SK-N-SH (cell line): ENCODE results near the gene PPP2R3B. TPM values are rescaled to one million over a fixed set of nuclear protein-coding genes. Genes with fewer than 3 reads are reported as not detected.

ENCODE experiments used
- CTCF ChIA-PET: fragments of 300-600, 350-600 bp; formaldehyde crosslinking; extraction: SDS; loops from one replicate; lab custom pipeline; 2021; lab: Yijun Ruan, JAX
- POLR2A ChIA-PET: fragments of 350-600 bp; sonication (Branson Sonifier 250); formaldehyde crosslinking; extraction: SDS; loops from one replicate; lab custom pipeline; 2020; ENCODE audit warnings: antibody characterized with exemption, inconsistent platforms; lab: Yijun Ruan, JAX
- DNase-seq: peaks from one replicate; pipeline ENCODE4 v3.0.0; 2012
- H2AFZ ChIP-seq: fragments of 200-600 bp; sonication (generic); 2 replicates; pipeline ENCODE4 v1.8.1; 2016; ENCODE audit warnings: antibody characterized with exemption, mild to moderate bottlenecking, low read depth
- H3F3A ChIP-seq: fragments of 200-600 bp; sonication (generic); replicated peaks from 2 replicates; pipeline ENCODE3; 2016; ENCODE audit warnings: antibody characterized with exemption, mild to moderate bottlenecking; ENCODE audit not compliant: insufficient read depth
- H3K27ac ChIP-seq, 2 experiments: fragments of 200-500 bp in 1 of 2; fragments of 200-600 bp in 1 of 2; sonication (Bioruptor generic) in 1 of 2; sonication (generic), shearing (Covaris generic) in 1 of 2; 2 replicates each; pipeline versions ENCODE4 v1.5.1 to v1.6.1; 2014 to 2016; ENCODE audit warnings: low read depth in 2 of 2, inconsistent platforms in 1 of 2, low read length in 1 of 2, mild to moderate bottlenecking in 1 of 2, mixed read lengths in 1 of 2
- H3K27me3 ChIP-seq: fragments of 200-600 bp; sonication (generic), shearing (Covaris generic); 2 replicates; pipeline ENCODE4 v1.6.1; 2016; ENCODE audit warnings: mixed run types; ENCODE audit not compliant: insufficient read depth
- H3K36me3 ChIP-seq, 2 experiments: fragments of 200-500 bp in 1 of 2; fragments of 200-600 bp in 1 of 2; sonication (Bioruptor generic) in 1 of 2; sonication (generic) in 1 of 2; replicated peaks in 1 of 2; 2 replicates each; pipeline versions ENCODE3 to v1.5.1; 2014 to 2016; ENCODE audit warnings: low read length in 1 of 2, mild to moderate bottlenecking in 1 of 2; ENCODE audit not compliant: insufficient read depth in 2 of 2, control insufficient read depth in 1 of 2
- H3K4me1 ChIP-seq, 2 experiments: fragments of 200-500 bp in 1 of 2; fragments of 200-600 bp in 1 of 2; sonication (Bioruptor generic) in 1 of 2; sonication (generic), shearing (Covaris generic) in 1 of 2; 2 replicates each; pipeline versions ENCODE4 v1.5.1 to v1.6.1; 2014 to 2016; ENCODE audit warnings: low read depth in 1 of 2, low read length in 1 of 2, mixed run types in 1 of 2; ENCODE audit not compliant: insufficient read depth in 2 of 2, control insufficient read depth in 1 of 2
- H3K4me2 ChIP-seq: fragments of 200-600 bp; sonication (generic), shearing (Covaris generic); 2 replicates; pipeline ENCODE4 v1.6.1; 2017; ENCODE audit warnings: mixed run types
- H3K4me3 ChIP-seq, 2 experiments: fragments of 200-500 bp in 1 of 2; fragments of 200-600 bp in 1 of 2; sonication (Bioruptor generic) in 1 of 2; sonication (generic), shearing (Covaris generic) in 1 of 2; 2 replicates each; pipeline versions ENCODE4 v1.5.1 to v1.8.1; 2014 to 2016; ENCODE audit warnings: low read depth in 2 of 2, inconsistent platforms in 1 of 2, low read length in 1 of 2, mild to moderate bottlenecking in 1 of 2, mixed read lengths in 1 of 2, moderate library complexity in 1 of 2
- H3K79me2 ChIP-seq: fragments of 200-600 bp; sonication (generic); 2 replicates; pipeline ENCODE4 v1.8.1; 2017; ENCODE audit warnings: mild to moderate bottlenecking; ENCODE audit not compliant: insufficient read depth
- H3K9ac ChIP-seq: fragments of 200-600 bp; sonication (generic); 2 replicates; pipeline ENCODE4 v1.6.1; 2017; ENCODE audit warnings: mixed run types
- H3K9me2 ChIP-seq: fragments of 200-600 bp; sonication (generic); 2 replicates; pipeline ENCODE4 v1.6.1; 2017; ENCODE audit warnings: mixed run types
- H3K9me3 ChIP-seq: fragments of 200-600 bp; sonication (generic); 2 replicates; pipeline ENCODE4 v1.6.1; 2017; ENCODE audit warnings: mixed run types, mild to moderate bottlenecking, moderate library complexity
- H4K20me1 ChIP-seq: fragments of 200-600 bp; sonication (generic); 2 replicates; pipeline ENCODE4 v1.6.1; 2017; ENCODE audit warnings: mild to moderate bottlenecking, mixed run types; ENCODE audit not compliant: insufficient read depth
- ELF1 ChIP-seq: IDR thresholded peaks from 2 replicates; pipeline ENCODE4 v1.4.0; 2012
- EZH2phosphoT487 ChIP-seq: fragments of 200-600 bp; sonication (generic); IDR thresholded peaks from 2 replicates; pipeline ENCODE4 v1.6.1; 2017; ENCODE audit warnings: low read depth, mixed run types, mild to moderate bottlenecking, antibody characterized with exemption, moderate library complexity, borderline replicate concordance
- FOXM1 ChIP-seq: IDR thresholded peaks from 2 replicates; pipeline ENCODE4 v1.4.0; 2012; ENCODE audit warnings: low read depth, mild to moderate bottlenecking
- MXI1 ChIP-seq: IDR thresholded peaks from 2 replicates; pipeline ENCODE4 v1.6.1; 2012; ENCODE audit warnings: mild to moderate bottlenecking, low read depth, low read length, improper control_type of control experiment
- NFIC ChIP-seq: IDR thresholded peaks from 2 replicates; pipeline ENCODE4 v1.4.0; 2012; ENCODE audit warnings: borderline replicate concordance
- NRF1 ChIP-seq: IDR thresholded peaks from 2 replicates; pipeline ENCODE4 v1.6.1; 2012; ENCODE audit warnings: low read depth, mild to moderate bottlenecking, low read length
- RFX5 ChIP-seq: IDR thresholded peaks from 2 replicates; pipeline ENCODE4 v1.6.1; 2012; ENCODE audit warnings: mild to moderate bottlenecking, improper control_type of control experiment, low read length
- RXRA ChIP-seq: IDR thresholded peaks from 2 replicates; pipeline ENCODE4 v1.4.0; 2012; ENCODE audit warnings: low read depth, mild to moderate bottlenecking, borderline replicate concordance
- SIN3A ChIP-seq: IDR thresholded peaks from 2 replicates; pipeline ENCODE4 v1.6.1; 2012; ENCODE audit warnings: low read depth, mild to moderate bottlenecking, low read length, moderate library complexity, borderline replicate concordance
- SMC3 ChIP-seq: IDR thresholded peaks from 2 replicates; pipeline ENCODE4 v1.6.1; 2012; ENCODE audit warnings: low read depth, low read length, improper control_type of control experiment
- TAF1 ChIP-seq: IDR thresholded peaks from 2 replicates; pipeline ENCODE4 v1.6.1; 2012; ENCODE audit warnings: low read depth, mild to moderate bottlenecking, low read length, moderate library complexity, borderline replicate concordance
- WGBS: methylation state at CpG from one replicate; pipeline ENCODE4 v1.1.6; 2017; ENCODE audit warnings: low lambda C conversion rate; 5-methylcytosine and 5-hydroxymethylcytosine counted together
- polyA plus RNA-seq, 3 experiments: library from polyadenylated mRNA; depleted of rRNA; stranded (reverse); fragments of >200 nt; gene quantifications; 2 replicates each; pipeline ENCODE4 v1.2.3, GENCODE V29; 2012
- TF ChIP-seq, protein P1 (sequence below): fragments of 200-600 bp; sonication (generic); IDR thresholded peaks from 2 replicates; pipeline ENCODE4 v1.6.1; 2017; ENCODE audit warnings: antibody characterized with exemption, mild to moderate bottlenecking, moderate library complexity
- TF ChIP-seq, protein P2 (sequence below): fragments of 150-350 bp; IDR thresholded peaks from 2 replicates; pipeline ENCODE4 v1.6.1; 2016; ENCODE audit warnings: mild to moderate bottlenecking, low read depth, low read length
- TF ChIP-seq, protein P3 (sequence below): IDR thresholded peaks from 2 replicates; pipeline ENCODE4; 2012

The PPP2R3B gene
- polyA plus RNA-seq, 1 of the 3 experiments (the other 2 are of a cell fraction), result 19.4 TPM

DNA sequence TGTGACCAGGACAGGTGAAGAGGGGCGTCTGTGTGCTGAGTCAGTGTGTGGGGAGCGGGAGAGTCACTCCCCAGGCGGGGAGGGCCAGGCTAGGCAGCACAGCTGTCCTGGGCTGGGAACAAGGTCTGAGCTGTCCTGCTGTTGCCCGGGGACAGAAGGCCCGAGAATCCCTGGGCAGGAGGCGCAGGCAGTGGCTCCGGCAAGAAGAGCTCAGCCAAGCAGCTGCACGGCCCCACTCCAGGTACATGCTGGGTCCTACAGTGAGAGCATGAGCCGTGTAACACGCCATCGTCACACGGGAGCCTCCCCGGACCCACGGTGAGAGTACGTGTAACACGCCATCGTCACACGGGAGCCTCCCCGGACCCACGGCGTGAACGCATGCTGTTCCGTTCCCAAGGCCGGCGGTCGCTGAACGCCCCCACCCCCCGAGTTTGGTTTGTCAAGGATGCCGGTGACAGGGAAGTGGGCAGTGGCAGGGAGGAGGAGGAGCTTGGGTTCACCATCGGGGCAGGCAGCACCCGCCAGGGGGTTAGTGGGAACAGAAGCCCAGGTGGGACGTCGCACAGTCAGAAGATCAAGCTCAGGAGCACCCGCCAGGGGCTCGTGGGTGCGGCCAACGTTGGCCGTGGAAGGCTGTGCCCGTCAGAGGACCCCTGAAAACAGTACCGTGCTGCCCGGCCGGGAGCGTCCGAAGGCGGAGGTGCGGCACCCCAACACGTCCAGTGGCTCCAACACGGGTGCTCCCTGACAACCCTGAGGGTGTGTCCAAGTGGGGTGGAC, 15.6 kb downstream of the PPP2R3B start:
- POLR2A ChIA-PET, result no interaction called here
- H4K20me1 ChIP-seq, result peaks cover 7% of the 10 kb centered on the region
- no peaks in the 10 kb centered on the region for H3K9me2 ChIP-seq
- peaks cover 4% of the 10 kb centered on the region; the same call in 1 of the 2 replicates for H3K79me2 ChIP-seq
- H3K4me3 ChIP-seq, result no peak overlapping the region
- H3F3A ChIP-seq, result no peaks in the 10 kb centered on the region
- H3K9ac ChIP-seq, result no peak overlapping the region
- H3K4me2 ChIP-seq, result no peak overlapping the region
- H2AFZ ChIP-seq, result no peak overlapping the region
- CTCF ChIA-PET, result no interaction called here
- DNase-seq, result no peak
- WGBS, result 93% methylated on average over 28 of the region's 48 CpGs
- H3K27ac ChIP-seq, result no peak overlapping the region
- H3K4me1 ChIP-seq, result peaks cover 0 to 7% of the 10 kb centered on the region in 2 experiments; a peak in 1 of 4 replicates
- no peaks in the 10 kb centered on the region for H3K36me3 ChIP-seq
- TF ChIP-seq ELF1 (no peak), FOXM1 (no peak), NRF1 (no peak), SMC3 (no peak), SIN3A (no peak), RFX5 (no peak), RXRA (no peak), MXI1 (no peak), NFIC (no peak), TAF1 (no peak), EZH2phosphoT487 (no peak)
- TF ChIP-seq, protein P1, sequence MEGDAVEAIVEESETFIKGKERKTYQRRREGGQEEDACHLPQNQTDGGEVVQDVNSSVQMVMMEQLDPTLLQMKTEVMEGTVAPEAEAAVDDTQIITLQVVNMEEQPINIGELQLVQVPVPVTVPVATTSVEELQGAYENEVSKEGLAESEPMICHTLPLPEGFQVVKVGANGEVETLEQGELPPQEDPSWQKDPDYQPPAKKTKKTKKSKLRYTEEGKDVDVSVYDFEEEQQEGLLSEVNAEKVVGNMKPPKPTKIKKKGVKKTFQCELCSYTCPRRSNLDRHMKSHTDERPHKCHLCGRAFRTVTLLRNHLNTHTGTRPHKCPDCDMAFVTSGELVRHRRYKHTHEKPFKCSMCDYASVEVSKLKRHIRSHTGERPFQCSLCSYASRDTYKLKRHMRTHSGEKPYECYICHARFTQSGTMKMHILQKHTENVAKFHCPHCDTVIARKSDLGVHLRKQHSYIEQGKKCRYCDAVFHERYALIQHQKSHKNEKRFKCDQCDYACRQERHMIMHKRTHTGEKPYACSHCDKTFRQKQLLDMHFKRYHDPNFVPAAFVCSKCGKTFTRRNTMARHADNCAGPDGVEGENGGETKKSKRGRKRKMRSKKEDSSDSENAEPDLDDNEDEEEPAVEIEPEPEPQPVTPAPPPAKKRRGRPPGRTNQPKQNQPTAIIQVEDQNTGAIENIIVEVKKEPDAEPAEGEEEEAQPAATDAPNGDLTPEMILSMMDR, result no peak
- TF ChIP-seq, protein P2, sequence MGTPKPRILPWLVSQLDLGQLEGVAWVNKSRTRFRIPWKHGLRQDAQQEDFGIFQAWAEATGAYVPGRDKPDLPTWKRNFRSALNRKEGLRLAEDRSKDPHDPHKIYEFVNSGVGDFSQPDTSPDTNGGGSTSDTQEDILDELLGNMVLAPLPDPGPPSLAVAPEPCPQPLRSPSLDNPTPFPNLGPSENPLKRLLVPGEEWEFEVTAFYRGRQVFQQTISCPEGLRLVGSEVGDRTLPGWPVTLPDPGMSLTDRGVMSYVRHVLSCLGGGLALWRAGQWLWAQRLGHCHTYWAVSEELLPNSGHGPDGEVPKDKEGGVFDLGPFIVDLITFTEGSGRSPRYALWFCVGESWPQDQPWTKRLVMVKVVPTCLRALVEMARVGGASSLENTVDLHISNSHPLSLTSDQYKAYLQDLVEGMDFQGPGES, result no peak
- TF ChIP-seq, protein P3, sequence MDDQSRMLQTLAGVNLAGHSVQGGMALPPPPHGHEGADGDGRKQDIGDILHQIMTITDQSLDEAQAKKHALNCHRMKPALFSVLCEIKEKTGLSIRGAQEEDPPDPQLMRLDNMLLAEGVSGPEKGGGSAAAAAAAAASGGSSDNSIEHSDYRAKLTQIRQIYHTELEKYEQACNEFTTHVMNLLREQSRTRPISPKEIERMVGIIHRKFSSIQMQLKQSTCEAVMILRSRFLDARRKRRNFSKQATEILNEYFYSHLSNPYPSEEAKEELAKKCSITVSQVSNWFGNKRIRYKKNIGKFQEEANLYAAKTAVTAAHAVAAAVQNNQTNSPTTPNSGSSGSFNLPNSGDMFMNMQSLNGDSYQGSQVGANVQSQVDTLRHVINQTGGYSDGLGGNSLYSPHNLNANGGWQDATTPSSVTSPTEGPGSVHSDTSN, result no peak
- H3K9me3 ChIP-seq, result no peaks in the 10 kb centered on the region
- H3K27me3 ChIP-seq, result no peaks in the 10 kb centered on the region
